ENCODE measurements around the gene RND1. TPM values are rescaled to one million over a fixed set of nuclear protein-coding genes. Genes with fewer than 3 reads are reported as not detected.

Gene RND1
- total and polyA plus RNA-seq, 2 of the 13 experiments (the other 11 are each of a cell fraction or from before 2014, with no cell fraction given), result 1.8 to 1.9 TPM

DNA sequence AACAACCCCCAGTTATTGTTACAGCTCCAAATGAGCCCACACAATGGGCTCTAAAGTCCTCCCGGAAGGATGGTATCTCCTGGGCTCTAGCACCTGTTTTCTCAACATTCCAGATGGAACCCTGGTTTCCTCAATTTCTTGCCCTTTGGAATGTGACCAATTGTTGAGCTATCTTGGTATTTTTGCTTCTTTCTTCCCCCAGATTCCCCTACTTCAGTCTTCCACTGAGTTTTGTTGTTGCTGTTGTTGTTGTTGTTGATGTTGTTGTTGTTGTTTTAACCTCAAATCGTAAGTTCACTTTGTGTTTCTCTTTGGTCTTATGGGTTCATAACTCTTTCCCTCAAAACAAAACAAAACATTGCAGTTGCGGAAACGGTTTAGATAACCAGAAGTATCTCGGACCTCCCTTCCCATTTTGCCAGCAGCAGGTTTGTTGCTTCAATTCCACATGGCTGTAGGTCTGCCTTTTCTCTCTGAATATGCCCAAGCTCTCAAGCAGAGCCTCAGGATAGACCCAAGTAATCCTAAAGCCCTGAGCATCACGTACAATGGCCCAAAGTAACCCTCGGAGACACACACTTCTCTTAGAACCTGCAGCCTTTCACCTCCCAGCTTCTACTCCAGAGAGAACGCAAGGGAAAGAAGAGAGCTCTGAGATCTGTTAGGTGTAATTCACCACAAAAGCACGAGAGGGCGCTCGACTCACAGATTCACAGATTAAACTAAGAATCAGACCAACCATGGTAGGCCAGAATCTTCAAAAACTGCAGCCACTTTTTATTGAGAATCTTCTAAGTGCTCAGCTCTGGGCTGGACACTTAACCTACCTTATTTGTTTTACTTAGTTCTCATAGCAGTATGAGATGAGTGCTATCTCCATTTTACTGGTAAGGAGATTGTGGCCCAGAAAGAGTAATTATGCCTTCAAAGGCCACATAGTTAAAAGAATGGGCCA lies 12.7 kb downstream of the RND1 start (continued):
- TF ChIP-seq, protein P1, sequence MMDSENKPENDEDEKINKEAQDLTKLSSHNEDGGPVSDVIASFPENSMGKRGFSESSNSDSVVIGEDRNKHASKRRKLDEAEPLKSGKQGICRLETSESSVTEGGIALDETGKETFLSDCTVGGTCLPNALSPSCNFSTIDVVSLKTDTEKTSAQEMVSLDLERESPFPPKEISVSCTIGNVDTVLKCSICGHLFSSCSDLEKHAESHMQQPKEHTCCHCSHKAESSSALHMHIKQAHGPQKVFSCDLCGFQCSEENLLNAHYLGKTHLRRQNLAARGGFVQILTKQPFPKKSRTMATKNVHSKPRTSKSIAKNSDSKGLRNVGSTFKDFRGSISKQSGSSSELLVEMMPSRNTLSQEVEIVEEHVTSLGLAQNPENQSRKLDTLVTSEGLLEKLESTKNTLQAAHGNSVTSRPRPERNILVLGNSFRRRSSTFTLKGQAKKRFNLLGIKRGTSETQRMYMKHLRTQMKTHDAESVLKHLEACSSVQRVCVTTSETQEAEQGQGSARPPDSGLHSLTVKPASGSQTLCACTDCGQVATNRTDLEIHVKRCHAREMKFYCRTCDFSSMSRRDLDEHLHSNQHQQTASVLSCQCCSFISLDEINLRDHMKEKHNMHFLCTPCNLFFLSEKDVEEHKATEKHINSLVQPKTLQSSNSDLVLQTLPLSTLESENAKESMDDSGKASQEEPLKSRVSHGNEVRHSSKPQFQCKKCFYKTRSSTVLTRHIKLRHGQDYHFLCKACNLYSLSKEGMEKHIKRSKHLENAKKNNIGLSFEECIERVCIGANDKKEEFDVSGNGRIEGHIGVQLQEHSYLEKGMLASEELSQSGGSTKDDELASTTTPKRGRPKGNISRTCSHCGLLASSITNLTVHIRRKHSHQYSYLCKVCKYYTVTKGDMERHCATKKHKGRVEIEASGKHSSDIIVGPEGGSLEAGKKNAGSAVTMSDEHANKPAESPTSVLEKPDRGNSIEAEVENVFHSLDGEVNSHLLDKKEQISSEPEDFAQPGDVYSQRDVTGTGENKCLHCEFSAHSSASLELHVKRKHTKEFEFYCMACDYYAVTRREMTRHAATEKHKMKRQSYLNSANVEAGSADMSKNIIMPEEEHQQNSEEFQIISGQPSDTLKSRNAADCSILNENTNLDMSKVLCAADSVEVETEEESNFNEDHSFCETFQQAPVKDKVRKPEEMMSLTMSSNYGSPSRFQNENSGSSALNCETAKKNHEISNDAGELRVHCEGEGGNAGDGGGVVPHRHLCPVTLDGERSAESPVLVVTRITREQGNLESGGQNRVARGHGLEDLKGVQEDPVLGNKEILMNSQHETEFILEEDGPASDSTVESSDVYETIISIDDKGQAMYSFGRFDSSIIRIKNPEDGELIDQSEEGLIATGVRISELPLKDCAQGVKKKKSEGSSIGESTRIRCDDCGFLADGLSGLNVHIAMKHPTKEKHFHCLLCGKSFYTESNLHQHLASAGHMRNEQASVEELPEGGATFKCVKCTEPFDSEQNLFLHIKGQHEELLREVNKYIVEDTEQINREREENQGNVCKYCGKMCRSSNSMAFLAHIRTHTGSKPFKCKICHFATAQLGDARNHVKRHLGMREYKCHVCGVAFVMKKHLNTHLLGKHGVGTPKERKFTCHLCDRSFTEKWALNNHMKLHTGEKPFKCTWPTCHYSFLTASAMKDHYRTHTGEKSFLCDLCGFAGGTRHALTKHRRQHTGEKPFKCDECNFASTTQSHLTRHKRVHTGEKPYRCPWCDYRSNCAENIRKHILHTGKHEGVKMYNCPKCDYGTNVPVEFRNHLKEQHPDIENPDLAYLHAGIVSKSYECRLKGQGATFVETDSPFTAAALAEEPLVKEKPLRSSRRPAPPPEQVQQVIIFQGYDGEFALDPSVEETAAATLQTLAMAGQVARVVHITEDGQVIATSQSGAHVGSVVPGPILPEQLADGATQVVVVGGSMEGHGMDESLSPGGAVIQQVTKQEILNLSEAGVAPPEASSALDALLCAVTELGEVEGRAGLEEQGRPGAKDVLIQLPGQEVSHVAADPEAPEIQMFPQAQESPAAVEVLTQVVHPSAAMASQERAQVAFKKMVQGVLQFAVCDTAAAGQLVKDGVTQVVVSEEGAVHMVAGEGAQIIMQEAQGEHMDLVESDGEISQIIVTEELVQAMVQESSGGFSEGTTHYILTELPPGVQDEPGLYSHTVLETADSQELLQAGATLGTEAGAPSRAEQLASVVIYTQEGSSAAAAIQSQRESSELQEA (CRISPR knock-in tag; IDR thresholded peaks at IDR 0.05; ENCODE audit: not compliant biosample characterization), result no peak
- TF ChIP-seq, protein P2, sequence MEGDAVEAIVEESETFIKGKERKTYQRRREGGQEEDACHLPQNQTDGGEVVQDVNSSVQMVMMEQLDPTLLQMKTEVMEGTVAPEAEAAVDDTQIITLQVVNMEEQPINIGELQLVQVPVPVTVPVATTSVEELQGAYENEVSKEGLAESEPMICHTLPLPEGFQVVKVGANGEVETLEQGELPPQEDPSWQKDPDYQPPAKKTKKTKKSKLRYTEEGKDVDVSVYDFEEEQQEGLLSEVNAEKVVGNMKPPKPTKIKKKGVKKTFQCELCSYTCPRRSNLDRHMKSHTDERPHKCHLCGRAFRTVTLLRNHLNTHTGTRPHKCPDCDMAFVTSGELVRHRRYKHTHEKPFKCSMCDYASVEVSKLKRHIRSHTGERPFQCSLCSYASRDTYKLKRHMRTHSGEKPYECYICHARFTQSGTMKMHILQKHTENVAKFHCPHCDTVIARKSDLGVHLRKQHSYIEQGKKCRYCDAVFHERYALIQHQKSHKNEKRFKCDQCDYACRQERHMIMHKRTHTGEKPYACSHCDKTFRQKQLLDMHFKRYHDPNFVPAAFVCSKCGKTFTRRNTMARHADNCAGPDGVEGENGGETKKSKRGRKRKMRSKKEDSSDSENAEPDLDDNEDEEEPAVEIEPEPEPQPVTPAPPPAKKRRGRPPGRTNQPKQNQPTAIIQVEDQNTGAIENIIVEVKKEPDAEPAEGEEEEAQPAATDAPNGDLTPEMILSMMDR (CRISPR knock-in tag; IDR thresholded peaks at IDR 0.05), result peak; percentile 90
- TF ChIP-seq, protein P3, sequence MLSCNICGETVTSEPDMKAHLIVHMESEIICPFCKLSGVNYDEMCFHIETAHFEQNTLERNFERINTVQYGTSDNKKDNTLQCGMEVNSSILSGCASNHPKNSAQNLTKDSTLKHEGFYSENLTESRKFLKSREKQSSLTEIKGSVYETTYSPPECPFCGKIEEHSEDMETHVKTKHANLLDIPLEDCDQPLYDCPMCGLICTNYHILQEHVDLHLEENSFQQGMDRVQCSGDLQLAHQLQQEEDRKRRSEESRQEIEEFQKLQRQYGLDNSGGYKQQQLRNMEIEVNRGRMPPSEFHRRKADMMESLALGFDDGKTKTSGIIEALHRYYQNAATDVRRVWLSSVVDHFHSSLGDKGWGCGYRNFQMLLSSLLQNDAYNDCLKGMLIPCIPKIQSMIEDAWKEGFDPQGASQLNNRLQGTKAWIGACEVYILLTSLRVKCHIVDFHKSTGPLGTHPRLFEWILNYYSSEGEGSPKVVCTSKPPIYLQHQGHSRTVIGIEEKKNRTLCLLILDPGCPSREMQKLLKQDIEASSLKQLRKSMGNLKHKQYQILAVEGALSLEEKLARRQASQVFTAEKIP (CRISPR knock-in tag; IDR thresholded peaks at IDR 0.05; ENCODE audit: borderline replicate concordance), result no peak
- TF ChIP-seq PCBP1 (IDR thresholded peaks at IDR 0.05; ENCODE audit: borderline replicate concordance, low read depth, low read length), result no peak
- TF ChIP-seq, protein P4, sequence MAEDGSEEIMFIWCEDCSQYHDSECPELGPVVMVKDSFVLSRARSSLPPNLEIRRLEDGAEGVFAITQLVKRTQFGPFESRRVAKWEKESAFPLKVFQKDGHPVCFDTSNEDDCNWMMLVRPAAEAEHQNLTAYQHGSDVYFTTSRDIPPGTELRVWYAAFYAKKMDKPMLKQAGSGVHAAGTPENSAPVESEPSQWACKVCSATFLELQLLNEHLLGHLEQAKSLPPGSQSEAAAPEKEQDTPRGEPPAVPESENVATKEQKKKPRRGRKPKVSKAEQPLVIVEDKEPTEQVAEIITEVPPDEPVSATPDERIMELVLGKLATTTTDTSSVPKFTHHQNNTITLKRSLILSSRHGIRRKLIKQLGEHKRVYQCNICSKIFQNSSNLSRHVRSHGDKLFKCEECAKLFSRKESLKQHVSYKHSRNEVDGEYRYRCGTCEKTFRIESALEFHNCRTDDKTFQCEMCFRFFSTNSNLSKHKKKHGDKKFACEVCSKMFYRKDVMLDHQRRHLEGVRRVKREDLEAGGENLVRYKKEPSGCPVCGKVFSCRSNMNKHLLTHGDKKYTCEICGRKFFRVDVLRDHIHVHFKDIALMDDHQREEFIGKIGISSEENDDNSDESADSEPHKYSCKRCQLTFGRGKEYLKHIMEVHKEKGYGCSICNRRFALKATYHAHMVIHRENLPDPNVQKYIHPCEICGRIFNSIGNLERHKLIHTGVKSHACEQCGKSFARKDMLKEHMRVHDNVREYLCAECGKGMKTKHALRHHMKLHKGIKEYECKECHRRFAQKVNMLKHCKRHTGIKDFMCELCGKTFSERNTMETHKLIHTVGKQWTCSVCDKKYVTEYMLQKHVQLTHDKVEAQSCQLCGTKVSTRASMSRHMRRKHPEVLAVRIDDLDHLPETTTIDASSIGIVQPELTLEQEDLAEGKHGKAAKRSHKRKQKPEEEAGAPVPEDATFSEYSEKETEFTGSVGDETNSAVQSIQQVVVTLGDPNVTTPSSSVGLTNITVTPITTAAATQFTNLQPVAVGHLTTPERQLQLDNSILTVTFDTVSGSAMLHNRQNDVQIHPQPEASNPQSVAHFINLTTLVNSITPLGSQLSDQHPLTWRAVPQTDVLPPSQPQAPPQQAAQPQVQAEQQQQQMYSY (CRISPR knock-in tag; IDR thresholded peaks at IDR 0.05), result no peak
- TF ChIP-seq, protein P5, sequence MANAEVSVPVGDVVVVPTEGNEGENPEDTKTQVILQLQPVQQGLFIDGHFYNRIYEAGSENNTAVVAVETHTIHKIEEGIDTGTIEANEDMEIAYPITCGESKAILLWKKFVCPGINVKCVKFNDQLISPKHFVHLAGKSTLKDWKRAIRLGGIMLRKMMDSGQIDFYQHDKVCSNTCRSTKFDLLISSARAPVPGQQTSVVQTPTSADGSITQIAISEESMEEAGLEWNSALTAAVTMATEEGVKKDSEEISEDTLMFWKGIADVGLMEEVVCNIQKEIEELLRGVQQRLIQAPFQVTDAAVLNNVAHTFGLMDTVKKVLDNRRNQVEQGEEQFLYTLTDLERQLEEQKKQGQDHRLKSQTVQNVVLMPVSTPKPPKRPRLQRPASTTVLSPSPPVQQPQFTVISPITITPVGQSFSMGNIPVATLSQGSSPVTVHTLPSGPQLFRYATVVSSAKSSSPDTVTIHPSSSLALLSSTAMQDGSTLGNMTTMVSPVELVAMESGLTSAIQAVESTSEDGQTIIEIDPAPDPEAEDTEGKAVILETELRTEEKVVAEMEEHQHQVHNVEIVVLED (CRISPR knock-in tag; IDR thresholded peaks at IDR 0.05; ENCODE audit: borderline replicate concordance), result 0 out of 2 replicates have a peak, but pooled peaks have one; percentile 31
- TF ChIP-seq PRMT3 (CRISPR knock-in tag; IDR thresholded peaks at IDR 0.05; ENCODE audit: borderline replicate concordance, low read depth), result no peak
- TF ChIP-seq ZFY (CRISPR knock-in tag; IDR thresholded peaks at IDR 0.05), result peak; percentile 26; the same call in 1 of the 2 replicates

All from HepG2 (cell line).